ENCODE measurements around the gene PNP. TPM values are rescaled to one million over a fixed set of nuclear protein-coding genes. Genes with fewer than 3 reads are reported as not detected.
"Not testable (repeated sequence)": the region's sequence is repeated elsewhere in the genome, so short reads cannot be mapped to it uniquely, and the experiment has no call there.

PNP gene
- total RNA-seq, 1 donor from 2014 or later, result 13.7 TPM

GRCh38 chr14:20489093-20489994, 20.1 kb downstream of the PNP start:
- DNase-seq (ENCODE audit: low spot score), result no peak

- DNase-seq (ENCODE audit: low spot score), result no peak
Measured at GRCh38 chr14:20490563-20490962, 21.4 kb downstream of the PNP start.

- DNase-seq (ENCODE audit: low spot score), result no peak
Measured at GRCh38 chr14:20492486-20492885, 23.3 kb downstream of the PNP start.

GRCh38 chr14:20493634-20494033, 24.4 kb downstream of the PNP start:
- peak; percentile 27 for DNase-seq (ENCODE audit: low spot score)

- no peak for DNase-seq (ENCODE audit: low spot score)
Measured at GRCh38 chr14:20494935-20495766, 25.9 kb downstream of the PNP start.

- DNase-seq (ENCODE audit: low spot score), result no peak
Measured at GRCh38 chr14:20498622-20499021, 29.4 kb downstream of the PNP start.

GRCh38 chr14:20499108-20499507, 29.9 kb downstream of the PNP start:
- DNase-seq (ENCODE audit: low spot score), result no peak

- DNase-seq (ENCODE audit: low spot score), result no peak
Measured at GRCh38 chr14:20499881-20500280, 30.7 kb downstream of the PNP start.

- no peak for DNase-seq (ENCODE audit: low spot score)
Measured at GRCh38 chr14:20501346-20501745, 32.1 kb downstream of the PNP start.

GRCh38 chr14:20503898-20504297, 34.7 kb downstream of the PNP start:
- peak; percentile 69 for DNase-seq (ENCODE audit: low spot score)

- DNase-seq (ENCODE audit: low spot score), result not testable (repeated sequence)
Measured at GRCh38 chr14:20506276-20506675, 37.1 kb downstream of the PNP start.

GRCh38 chr14:20506752-20507151, 37.5 kb downstream of the PNP start:
- DNase-seq (ENCODE audit: low spot score), result not testable (repeated sequence)

- DNase-seq (ENCODE audit: low spot score), result not testable (repeated sequence)
Measured at GRCh38 chr14:20507537-20507936, 38.3 kb downstream of the PNP start.

- DNase-seq (ENCODE audit: low spot score), result no peak
Measured at GRCh38 chr14:20508367-20508766, 39.2 kb downstream of the PNP start.

GRCh38 chr14:20512177-20512905, 43.1 kb downstream of the PNP start:
- DNase-seq (ENCODE audit: low spot score), result no peak

GRCh38 chr14:20515846-20516245, 46.6 kb downstream of the PNP start:
- no peak for DNase-seq (ENCODE audit: low spot score)

- DNase-seq (ENCODE audit: low spot score), result no peak
Measured at GRCh38 chr14:20516921-20517320, 47.7 kb downstream of the PNP start.

GRCh38 chr14:20522332-20522731, 53.1 kb downstream of the PNP start:
- no peak for DNase-seq (ENCODE audit: low spot score)

GRCh38 chr14:20524027-20524426, 54.8 kb downstream of the PNP start:
- DNase-seq (ENCODE audit: low spot score), result no peak

Measured in umbilical cord (tissue), 2 donors.